Measurements from ENCODE around the gene CTSW.

DNA sequence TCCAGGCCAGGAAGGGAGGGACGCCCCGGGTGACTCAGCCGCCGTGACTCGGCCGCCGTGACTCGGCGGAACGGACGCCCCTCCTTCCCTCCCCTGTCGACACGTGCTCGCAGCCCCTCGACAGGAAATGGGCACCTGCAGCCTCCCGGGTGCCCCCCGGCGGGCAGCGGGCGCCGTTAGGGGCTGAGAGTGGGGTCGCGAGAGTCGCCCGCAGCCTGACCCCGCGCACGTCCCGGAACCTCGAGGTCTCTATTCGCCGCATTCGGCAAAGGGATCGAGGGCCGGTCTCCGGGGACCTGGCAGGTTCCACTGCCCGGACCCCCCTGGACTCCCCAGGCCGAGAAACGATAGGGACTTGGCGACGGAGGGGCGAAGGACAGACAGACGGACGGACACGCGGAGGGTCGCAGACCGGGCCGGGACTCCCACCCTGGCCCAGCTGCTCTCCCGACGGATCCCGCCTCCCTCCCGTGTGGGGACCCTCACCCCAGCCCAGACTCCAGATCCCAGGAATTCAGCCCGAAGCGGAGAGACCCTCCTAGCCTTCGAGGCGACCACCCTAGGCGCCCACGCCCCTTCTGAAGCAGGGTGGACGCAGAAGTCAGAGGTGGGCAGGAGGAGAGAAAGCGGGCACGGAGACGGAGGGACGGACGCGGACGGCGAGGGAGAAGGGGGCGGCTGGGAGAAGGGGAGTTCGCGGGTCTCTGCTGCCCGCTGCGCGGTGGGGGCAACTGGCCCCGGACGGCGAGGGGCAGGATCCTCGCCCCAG, 19.9 kb downstream of the CTSW start:
- TF ChIP-seq, protein P1, sequence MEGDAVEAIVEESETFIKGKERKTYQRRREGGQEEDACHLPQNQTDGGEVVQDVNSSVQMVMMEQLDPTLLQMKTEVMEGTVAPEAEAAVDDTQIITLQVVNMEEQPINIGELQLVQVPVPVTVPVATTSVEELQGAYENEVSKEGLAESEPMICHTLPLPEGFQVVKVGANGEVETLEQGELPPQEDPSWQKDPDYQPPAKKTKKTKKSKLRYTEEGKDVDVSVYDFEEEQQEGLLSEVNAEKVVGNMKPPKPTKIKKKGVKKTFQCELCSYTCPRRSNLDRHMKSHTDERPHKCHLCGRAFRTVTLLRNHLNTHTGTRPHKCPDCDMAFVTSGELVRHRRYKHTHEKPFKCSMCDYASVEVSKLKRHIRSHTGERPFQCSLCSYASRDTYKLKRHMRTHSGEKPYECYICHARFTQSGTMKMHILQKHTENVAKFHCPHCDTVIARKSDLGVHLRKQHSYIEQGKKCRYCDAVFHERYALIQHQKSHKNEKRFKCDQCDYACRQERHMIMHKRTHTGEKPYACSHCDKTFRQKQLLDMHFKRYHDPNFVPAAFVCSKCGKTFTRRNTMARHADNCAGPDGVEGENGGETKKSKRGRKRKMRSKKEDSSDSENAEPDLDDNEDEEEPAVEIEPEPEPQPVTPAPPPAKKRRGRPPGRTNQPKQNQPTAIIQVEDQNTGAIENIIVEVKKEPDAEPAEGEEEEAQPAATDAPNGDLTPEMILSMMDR (IDR thresholded peaks at IDR 0.05) = no peak
- no peak for TF ChIP-seq POLR2A (IDR thresholded peaks at IDR 0.05)
